K562 (cell line): ENCODE results near the gene SULT2B1. TPM values are rescaled to one million over a fixed set of nuclear protein-coding genes. Genes with fewer than 3 reads are reported as not detected.

Experiments used
- CBFA2T2 ChIP-seq: fragments of 450-650 bp; conservative IDR thresholded peaks from 2 replicates; pipeline ENCODE4 v1.6.1; 2017; ENCODE audit warnings: mild to moderate bottlenecking
- CCNT2 ChIP-seq: IDR thresholded peaks from 2 replicates; pipeline ENCODE4 v1.6.1; 2011; ENCODE audit warnings: borderline replicate concordance, low read depth, mild to moderate bottlenecking, moderate library complexity, mixed read lengths, low read length; ENCODE audit not compliant: insufficient read length; ENCODE audit errors: extremely low read depth
- HDAC3 ChIP-seq: fragments of 450-650 bp; IDR thresholded peaks from 2 replicates; pipeline ENCODE4 v1.6.1; 2018; ENCODE audit warnings: borderline replicate concordance, mild to moderate bottlenecking, moderate library complexity; ENCODE audit not compliant: partially characterized antibody
- L3MBTL2 ChIP-seq: fragments of 450-650 bp; IDR thresholded peaks from 2 replicates; pipeline ENCODE4 v1.6.1; 2016; ENCODE audit warnings: mild to moderate bottlenecking, moderate library complexity
- MAZ ChIP-seq, 2 experiments: fragments of 450-650 bp in 1 of 2; sonication (generic) in 1 of 2; formaldehyde crosslinking; IDR thresholded peaks in 1 of 2; conservative IDR thresholded peaks in 1 of 2; 2 replicates each; pipeline versions ENCODE4 v1.4.0 to v1.5.0; 2020; ENCODE audit warnings: mild to moderate bottlenecking in 1 of 2, missing genetic modification reagents in 1 of 2
- NELFE ChIP-seq: IDR thresholded peaks from 2 replicates; pipeline ENCODE4 v1.6.1; 2011; ENCODE audit warnings: mild to moderate bottlenecking; ENCODE audit not compliant: insufficient read depth, insufficient read length
- SREBF1 ChIP-seq: fragments of 150-350 bp; IDR thresholded peaks from 2 replicates; pipeline ENCODE4 v1.6.1; 2014; ENCODE audit warnings: antibody characterized with exemption, low read depth, low read length, borderline replicate concordance
- TCF7 ChIP-seq: sonication (generic); IDR thresholded peaks from 2 replicates; pipeline ENCODE4 v1.6.1; 2016; ENCODE audit warnings: antibody characterized with exemption, borderline replicate concordance
- ZBTB49 ChIP-seq: sonication (generic); formaldehyde crosslinking; IDR thresholded peaks from 2 replicates; pipeline ENCODE4 v1.8.0; 2022; ENCODE audit warnings: missing genetic modification reagents, mild to moderate bottlenecking, borderline replicate concordance
- ZEB2 ChIP-seq: fragments of 450-650 bp; IDR thresholded peaks from 2 replicates; pipeline ENCODE4 v1.6.1; 2016
- ZKSCAN3 ChIP-seq: fragments of 250-450 bp; sonication (Bioruptor Pico); IDR thresholded peaks from 2 replicates; pipeline ENCODE4 v1.4.0; 2020
- polyA plus RNA-seq, 8 experiments: library from polyadenylated mRNA; depleted of rRNA in 4 of 8; stranded (reverse) in 5 of 8; unstranded in 3 of 8; fragments of >200 nt; fragmentation: Nextera tagmentation in 2 of 8; fragmentation: Illumina TruSeq in 1 of 8; extraction: Ambion mirVana in 2 of 8; extraction: Trizol in 1 of 8; gene quantifications; 2 replicates each; pipeline versions ENCODE4 v1.2.1 to v1.2.3, GENCODE V29; 2011 to 2014; ENCODE audit warnings: inconsistent platforms in 1 of 8, missing spikeins in 1 of 8
- total RNA-seq, 7 experiments: library from RNA; depleted of rRNA in 6 of 7; stranded (reverse); fragments of >200 nt in 6 of 7; fragmentation: Illumina TruSeq in 2 of 7; extraction: Trizol in 2 of 7; gene quantifications; 2 replicates each; pipeline versions ENCODE4 v1.2.1 to v1.2.3, GENCODE V29; 2011 to 2021; ENCODE audit warnings: low replicate concordance in 1 of 7
- TF ChIP-seq, protein P1 (sequence below): fragments of 450-650 bp; conservative IDR thresholded peaks from 2 replicates; pipeline ENCODE4 v1.6.1; 2016; ENCODE audit warnings: missing genetic modification characterization, low read depth, mild to moderate bottlenecking, control low read depth, missing compliant biosample characterization
- TF ChIP-seq, protein P2 (sequence below): fragments of 250-450 bp; sonication (Bioruptor Pico); IDR thresholded peaks from 2 replicates; pipeline ENCODE4 v1.5.0; 2021
- TF ChIP-seq, protein P3 (sequence below): fragments of 450-650 bp; IDR thresholded peaks from 2 replicates; pipeline ENCODE4 v1.6.1; 2016; ENCODE audit warnings: mild to moderate bottlenecking
- TF ChIP-seq, protein P4 (sequence below): fragments of 450-650 bp; formaldehyde crosslinking; IDR thresholded peaks from 2 replicates; pipeline ENCODE4 v1.4.0; 2020; ENCODE audit warnings: mild to moderate bottlenecking, moderate library complexity

The SULT2B1 gene
- total and polyA plus RNA-seq, 9 of the 15 experiments (the other 6 are each of a cell fraction or from before 2014, with no cell fraction given): 0.09 to 0.62 (median 0.22) TPM; not detected in 2

DNA sequence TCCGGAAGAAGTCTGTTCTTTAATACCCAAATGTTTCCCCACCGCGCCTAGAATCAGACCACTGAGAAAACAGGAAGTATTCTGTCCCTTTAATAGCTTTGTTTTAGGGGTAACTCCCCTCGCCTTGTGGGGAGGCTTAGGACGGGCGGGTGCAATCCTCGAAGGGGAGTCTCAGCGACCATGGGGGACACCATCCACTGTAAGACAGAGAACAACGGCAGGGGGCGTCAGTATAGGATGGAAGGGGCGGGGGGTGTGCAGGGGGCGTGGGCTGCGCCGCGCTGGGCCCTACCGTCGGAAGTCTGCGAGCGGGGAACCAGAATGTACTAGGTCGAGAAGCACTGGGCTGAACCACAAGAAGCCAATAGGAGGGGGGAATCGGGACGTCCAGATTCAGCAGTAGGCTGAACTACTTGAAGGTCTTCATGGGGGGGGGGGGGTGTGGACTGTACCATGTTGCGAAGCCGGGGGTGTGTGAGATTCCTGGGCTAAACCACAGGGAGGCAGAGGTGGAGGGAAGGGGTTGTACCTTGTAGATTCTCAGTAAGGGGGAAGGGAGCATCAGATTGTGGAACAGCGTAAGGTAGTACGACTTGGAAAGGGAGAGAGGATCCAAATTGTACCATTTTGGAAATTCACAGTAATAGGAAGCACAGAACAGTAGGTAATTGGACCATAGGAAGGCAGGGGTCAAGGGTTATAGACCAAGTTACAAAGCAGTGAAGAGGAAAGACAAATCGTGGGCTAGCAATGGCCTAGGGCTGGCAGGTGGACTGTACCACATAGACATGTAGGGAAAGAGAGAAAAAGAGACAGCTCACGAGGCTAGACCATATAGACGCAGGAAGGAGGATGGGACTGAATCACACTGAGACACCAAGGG is 86.2 kb downstream of the SULT2B1 start (continued):
- TF ChIP-seq, protein P1, sequence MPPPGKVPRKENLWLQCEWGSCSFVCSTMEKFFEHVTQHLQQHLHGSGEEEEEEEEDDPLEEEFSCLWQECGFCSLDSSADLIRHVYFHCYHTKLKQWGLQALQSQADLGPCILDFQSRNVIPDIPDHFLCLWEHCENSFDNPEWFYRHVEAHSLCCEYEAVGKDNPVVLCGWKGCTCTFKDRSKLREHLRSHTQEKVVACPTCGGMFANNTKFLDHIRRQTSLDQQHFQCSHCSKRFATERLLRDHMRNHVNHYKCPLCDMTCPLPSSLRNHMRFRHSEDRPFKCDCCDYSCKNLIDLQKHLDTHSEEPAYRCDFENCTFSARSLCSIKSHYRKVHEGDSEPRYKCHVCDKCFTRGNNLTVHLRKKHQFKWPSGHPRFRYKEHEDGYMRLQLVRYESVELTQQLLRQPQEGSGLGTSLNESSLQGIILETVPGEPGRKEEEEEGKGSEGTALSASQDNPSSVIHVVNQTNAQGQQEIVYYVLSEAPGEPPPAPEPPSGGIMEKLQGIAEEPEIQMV (tag): peak; percentile 72
- TF ChIP-seq MAZ (CRISPR knock-in tag; conservative IDR thresholded peaks at IDR 0.05 in 1 of 2, IDR thresholded peaks at IDR 0.05 in 1 of 2) (no peak), CBFA2T2 (no peak; the same call in 1 of the 2 replicates), SREBF1 (peak; percentile 97), L3MBTL2 (no peak), ZEB2 (peak; percentile 27; the same call in 1 of the 2 replicates), ZKSCAN3 (CRISPR knock-in tag) (peak; percentile 87), CCNT2 (no peak), HDAC3 (no peak), ZBTB49 (CRISPR knock-in tag) (no peak), TCF7 (no peak), NELFE (no peak)
- TF ChIP-seq, protein P2, sequence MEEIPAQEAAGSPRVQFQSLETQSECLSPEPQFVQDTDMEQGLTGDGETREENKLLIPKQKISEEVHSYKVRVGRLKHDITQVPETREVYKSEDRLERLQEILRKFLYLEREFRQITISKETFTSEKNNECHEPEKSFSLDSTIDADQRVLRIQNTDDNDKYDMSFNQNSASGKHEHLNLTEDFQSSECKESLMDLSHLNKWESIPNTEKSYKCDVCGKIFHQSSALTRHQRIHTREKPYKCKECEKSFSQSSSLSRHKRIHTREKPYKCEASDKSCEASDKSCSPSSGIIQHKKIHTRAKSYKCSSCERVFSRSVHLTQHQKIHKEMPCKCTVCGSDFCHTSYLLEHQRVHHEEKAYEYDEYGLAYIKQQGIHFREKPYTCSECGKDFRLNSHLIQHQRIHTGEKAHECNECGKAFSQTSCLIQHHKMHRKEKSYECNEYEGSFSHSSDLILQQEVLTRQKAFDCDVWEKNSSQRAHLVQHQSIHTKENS (CRISPR knock-in tag): no peak
- TF ChIP-seq, protein P3, sequence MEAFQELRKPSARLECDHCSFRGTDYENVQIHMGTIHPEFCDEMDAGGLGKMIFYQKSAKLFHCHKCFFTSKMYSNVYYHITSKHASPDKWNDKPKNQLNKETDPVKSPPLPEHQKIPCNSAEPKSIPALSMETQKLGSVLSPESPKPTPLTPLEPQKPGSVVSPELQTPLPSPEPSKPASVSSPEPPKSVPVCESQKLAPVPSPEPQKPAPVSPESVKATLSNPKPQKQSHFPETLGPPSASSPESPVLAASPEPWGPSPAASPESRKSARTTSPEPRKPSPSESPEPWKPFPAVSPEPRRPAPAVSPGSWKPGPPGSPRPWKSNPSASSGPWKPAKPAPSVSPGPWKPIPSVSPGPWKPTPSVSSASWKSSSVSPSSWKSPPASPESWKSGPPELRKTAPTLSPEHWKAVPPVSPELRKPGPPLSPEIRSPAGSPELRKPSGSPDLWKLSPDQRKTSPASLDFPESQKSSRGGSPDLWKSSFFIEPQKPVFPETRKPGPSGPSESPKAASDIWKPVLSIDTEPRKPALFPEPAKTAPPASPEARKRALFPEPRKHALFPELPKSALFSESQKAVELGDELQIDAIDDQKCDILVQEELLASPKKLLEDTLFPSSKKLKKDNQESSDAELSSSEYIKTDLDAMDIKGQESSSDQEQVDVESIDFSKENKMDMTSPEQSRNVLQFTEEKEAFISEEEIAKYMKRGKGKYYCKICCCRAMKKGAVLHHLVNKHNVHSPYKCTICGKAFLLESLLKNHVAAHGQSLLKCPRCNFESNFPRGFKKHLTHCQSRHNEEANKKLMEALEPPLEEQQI: no peak; the same call in 1 of the 2 replicates
- TF ChIP-seq, protein P4, sequence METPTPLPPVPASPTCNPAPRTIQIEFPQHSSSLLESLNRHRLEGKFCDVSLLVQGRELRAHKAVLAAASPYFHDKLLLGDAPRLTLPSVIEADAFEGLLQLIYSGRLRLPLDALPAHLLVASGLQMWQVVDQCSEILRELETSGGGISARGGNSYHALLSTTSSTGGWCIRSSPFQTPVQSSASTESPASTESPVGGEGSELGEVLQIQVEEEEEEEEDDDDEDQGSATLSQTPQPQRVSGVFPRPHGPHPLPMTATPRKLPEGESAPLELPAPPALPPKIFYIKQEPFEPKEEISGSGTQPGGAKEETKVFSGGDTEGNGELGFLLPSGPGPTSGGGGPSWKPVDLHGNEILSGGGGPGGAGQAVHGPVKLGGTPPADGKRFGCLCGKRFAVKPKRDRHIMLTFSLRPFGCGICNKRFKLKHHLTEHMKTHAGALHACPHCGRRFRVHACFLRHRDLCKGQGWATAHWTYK (CRISPR knock-in tag): no peak
